Endodermal cell (in vitro differentiated cells): Measurements from ENCODE around the gene CD3D. TPM values are rescaled to one million over a fixed set of nuclear protein-coding genes. Genes with fewer than 3 reads are reported as not detected.

Experiments
- DNase-seq: peaks from one replicate; pipeline ENCODE4 v3.0.0-alpha.2; 2017
- H3K27ac ChIP-seq: 2 replicates; pipeline ENCODE4 v1.5.1; 2013; ENCODE audit warnings: mild to moderate bottlenecking, low read depth, low read length, moderate library complexity
- H3K27me3 ChIP-seq: 2 replicates; pipeline ENCODE4 v1.6.1; 2013; ENCODE audit warnings: mild to moderate bottlenecking, low read length, moderate library complexity; ENCODE audit not compliant: insufficient read depth, control insufficient read depth, poor library complexity, severe bottlenecking
- H3K36me3 ChIP-seq: 2 replicates; pipeline ENCODE4 v1.7.0; 2013; ENCODE audit warnings: mild to moderate bottlenecking, low read length, moderate library complexity; ENCODE audit not compliant: control insufficient read depth, insufficient read depth
- H3K4me1 ChIP-seq: one replicate; pipeline ENCODE4 v1.7.0; 2013; ENCODE audit warnings: low read length; ENCODE audit not compliant: control insufficient read depth, insufficient read depth
- H3K4me3 ChIP-seq: 2 replicates; pipeline ENCODE4 v1.5.1; 2013; ENCODE audit warnings: mild to moderate bottlenecking, low read length, moderate library complexity
- H3K9ac ChIP-seq: 2 replicates; pipeline ENCODE4 v1.6.1; 2013; ENCODE audit warnings: mild to moderate bottlenecking, low read length, moderate library complexity; ENCODE audit not compliant: poor library complexity, severe bottlenecking; ENCODE audit errors: extremely low read depth
- H3K9me3 ChIP-seq: 2 replicates; pipeline ENCODE4 v1.6.1; 2013; ENCODE audit warnings: mild to moderate bottlenecking, low read length, moderate library complexity; ENCODE audit not compliant: control insufficient read depth
- H3K27ac Mint-ChIP-seq: 2 replicates; pipeline ENCODE4 v1.8.0; 2020; ENCODE audit warnings: mixed read lengths
- H3K27me3 Mint-ChIP-seq: 2 replicates; pipeline ENCODE4 v1.8.0; 2021; ENCODE audit warnings: mild to moderate bottlenecking, mixed read lengths; ENCODE audit not compliant: insufficient read depth
- H3K36me3 Mint-ChIP-seq: 2 replicates; pipeline ENCODE4 v1.8.0; 2020; ENCODE audit warnings: low read depth, mixed read lengths
- H3K4me1 Mint-ChIP-seq: 2 replicates; pipeline ENCODE4 v1.8.0; 2020; ENCODE audit warnings: mixed read lengths
- H3K4me3 Mint-ChIP-seq: 2 replicates; pipeline ENCODE4 v1.8.0; 2020; ENCODE audit warnings: mild to moderate bottlenecking, moderate library complexity, mixed read lengths
- H3K9me3 Mint-ChIP-seq: 2 replicates; pipeline ENCODE4 v1.8.0; 2020; ENCODE audit warnings: mild to moderate bottlenecking, mixed read lengths
- WGBS, 2 experiments: methylation state at CpG; one replicate each; pipeline versions ENCODE4 v1.1.5 to v1.1.7; 2013; ENCODE audit warnings: missing lambda C conversion rate in 2 of 2, mixed read lengths in 1 of 2; ENCODE audit not compliant: insufficient coverage in 1 of 2, insufficient read length in 1 of 2; 5-methylcytosine and 5-hydroxymethylcytosine counted together
- total RNA-seq, 2 donors: library from RNA; stranded (reverse); fragmentation: NEBNext Ultra II Directional in 1 of 2; extraction: Animal tissue kit (Norgen Biotek cat#: 25700) in 1 of 2; gene quantifications; 2 replicates in 1 of 2; 3 replicates in 1 of 2; pipeline ENCODE4 v1.2.1, GENCODE V29; 2021
- TF ChIP-seq, protein P1 (sequence below): fragments of 200-600 bp; sonication (generic); conservative IDR thresholded peaks from 2 replicates; pipeline ENCODE4 v1.5.0; 2021; ENCODE audit warnings: antibody characterized with exemption, mild to moderate bottlenecking

CD3D gene
- total RNA-seq, 2 donors from 2014 or later, result 0.92 TPM; not detected in 1

DNA sequence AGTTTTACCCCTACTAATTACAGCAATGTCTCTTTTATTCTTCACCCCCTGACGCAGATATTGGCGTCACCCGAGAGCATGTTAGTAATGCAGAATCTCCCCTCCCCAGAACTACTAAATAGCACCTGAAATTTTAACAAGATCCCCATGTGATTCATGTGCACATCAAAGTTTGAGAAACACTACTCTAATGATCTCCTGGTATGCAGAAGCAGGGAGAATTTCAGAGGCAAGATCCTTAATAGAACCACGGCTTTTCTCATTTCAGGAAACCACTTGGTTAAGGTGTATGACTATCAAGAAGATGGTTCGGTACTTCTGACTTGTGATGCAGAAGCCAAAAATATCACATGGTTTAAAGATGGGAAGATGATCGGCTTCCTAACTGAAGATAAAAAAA, 7.0 kb upstream of the CD3D start:
- no peak overlapping the region for H3K27ac ChIP-seq
- Mint-ChIP-seq H3K9me3 (no peaks in the 10 kb centered on the region), H3K4me1 (no peaks in the 10 kb centered on the region), H3K36me3 (no peaks in the 10 kb centered on the region), H3K27me3 (peaks cover 70% of the 10 kb centered on the region), H3K27ac (no peak overlapping the region), H3K4me3 (no peak overlapping the region)
- TF ChIP-seq, protein P1, sequence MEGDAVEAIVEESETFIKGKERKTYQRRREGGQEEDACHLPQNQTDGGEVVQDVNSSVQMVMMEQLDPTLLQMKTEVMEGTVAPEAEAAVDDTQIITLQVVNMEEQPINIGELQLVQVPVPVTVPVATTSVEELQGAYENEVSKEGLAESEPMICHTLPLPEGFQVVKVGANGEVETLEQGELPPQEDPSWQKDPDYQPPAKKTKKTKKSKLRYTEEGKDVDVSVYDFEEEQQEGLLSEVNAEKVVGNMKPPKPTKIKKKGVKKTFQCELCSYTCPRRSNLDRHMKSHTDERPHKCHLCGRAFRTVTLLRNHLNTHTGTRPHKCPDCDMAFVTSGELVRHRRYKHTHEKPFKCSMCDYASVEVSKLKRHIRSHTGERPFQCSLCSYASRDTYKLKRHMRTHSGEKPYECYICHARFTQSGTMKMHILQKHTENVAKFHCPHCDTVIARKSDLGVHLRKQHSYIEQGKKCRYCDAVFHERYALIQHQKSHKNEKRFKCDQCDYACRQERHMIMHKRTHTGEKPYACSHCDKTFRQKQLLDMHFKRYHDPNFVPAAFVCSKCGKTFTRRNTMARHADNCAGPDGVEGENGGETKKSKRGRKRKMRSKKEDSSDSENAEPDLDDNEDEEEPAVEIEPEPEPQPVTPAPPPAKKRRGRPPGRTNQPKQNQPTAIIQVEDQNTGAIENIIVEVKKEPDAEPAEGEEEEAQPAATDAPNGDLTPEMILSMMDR, result no peak
- DNase-seq, result no peak
- 83 to 91% methylated on average over 6 of the region's 6 CpGs for WGBS, 2 experiments
- no peaks in the 10 kb centered on the region for H3K4me1 ChIP-seq
- H3K4me3 ChIP-seq, result no peak overlapping the region
- H3K9ac ChIP-seq, result no peak overlapping the region
- H3K9me3 ChIP-seq, result no peaks in the 10 kb centered on the region
- H3K27me3 ChIP-seq, result peaks cover 58% of the 10 kb centered on the region
- H3K36me3 ChIP-seq, result no peaks in the 10 kb centered on the region

DNA sequence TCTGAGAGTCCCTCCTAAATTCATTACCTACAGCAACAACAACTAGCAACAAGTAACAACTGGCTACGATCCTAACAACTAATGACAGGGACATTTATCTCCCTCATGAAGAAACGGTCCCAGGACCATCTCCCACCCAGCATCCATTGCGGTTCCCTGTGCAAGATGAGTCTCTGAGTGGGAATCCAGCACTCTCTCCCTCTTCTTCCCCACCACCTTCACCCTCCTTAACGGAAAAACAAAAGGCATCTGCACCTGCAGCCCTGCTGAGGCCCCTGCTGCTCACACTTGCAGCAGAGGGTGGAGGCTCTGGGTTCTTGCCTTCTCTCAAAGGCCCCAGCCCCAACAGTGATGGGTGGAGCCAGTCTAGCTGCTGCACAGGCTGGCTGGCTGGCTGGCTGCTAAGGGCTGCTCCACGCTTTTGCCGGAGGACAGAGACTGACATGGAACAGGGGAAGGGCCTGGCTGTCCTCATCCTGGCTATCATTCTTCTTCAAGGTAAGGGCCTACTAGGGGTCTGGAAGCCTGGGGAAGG, 1.5 kb upstream of the CD3D start, which contains the start of gene CD3G:
TSS of gene CD3G (plus strand) at position 364 of the 535 bp plus-strand sequence. CDS start at position 444, 80 bp downstream.
- Mint-ChIP-seq H3K4me3 (no peak within 1 kb of the TSS), H3K27me3 (peaks cover 71% of the 10 kb centered on the region), H3K27ac (no peak within 1 kb of the TSS), H3K4me1 (peaks cover 11% of the 10 kb centered on the region), H3K9me3 (no peaks in the 10 kb centered on the region), H3K36me3 (no peaks in the 10 kb centered on the region)
- no peak within 1 kb of the TSS for H3K9ac ChIP-seq
- no peak for DNase-seq
- TF ChIP-seq, protein P1, result no peak
- peaks cover 53% of the 10 kb centered on the region for H3K27me3 ChIP-seq
- H3K4me1 ChIP-seq, result peaks cover 4% of the 10 kb centered on the region
- H3K36me3 ChIP-seq, result no peaks in the 10 kb centered on the region
- H3K9me3 ChIP-seq, result no peaks in the 10 kb centered on the region
- H3K4me3 ChIP-seq, result no peak within 1 kb of the TSS
- 85% methylated on average over 6 of the region's 6 CpGs; no CpG with 5 or more reads in 1 of the 2 experiments for WGBS, 2 experiments
- H3K27ac ChIP-seq, result no peak within 1 kb of the TSS

DNA sequence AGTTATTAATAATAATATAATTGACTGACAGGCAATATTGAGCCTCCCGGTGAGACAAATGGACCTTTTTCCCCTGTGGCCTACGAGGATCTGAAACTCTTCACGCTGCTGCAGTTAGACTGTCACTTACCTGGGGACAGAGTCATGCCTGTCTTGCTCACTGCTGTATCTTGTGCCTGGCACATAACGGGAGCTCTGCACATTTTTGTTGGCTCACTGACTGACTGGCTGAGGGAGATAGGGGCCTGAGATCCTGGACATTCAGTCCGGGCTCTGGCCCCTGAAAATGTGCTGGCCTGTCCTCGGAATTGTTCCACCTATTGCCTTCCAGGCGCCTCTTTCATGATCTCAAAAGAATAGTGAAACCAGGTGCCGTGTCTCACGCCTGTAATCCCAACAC, 743 bp upstream of the CD3D start:
- no peak overlapping the region for H3K4me3 ChIP-seq
- no peaks in the 10 kb centered on the region for H3K9me3 ChIP-seq
- no peaks in the 10 kb centered on the region for H3K36me3 ChIP-seq
- no peak overlapping the region for H3K27ac ChIP-seq
- H3K27me3 ChIP-seq, result peaks cover 45% of the 10 kb centered on the region
- Mint-ChIP-seq H3K4me1 (peaks cover 11% of the 10 kb centered on the region), H3K4me3 (no peak overlapping the region), H3K9me3 (no peaks in the 10 kb centered on the region), H3K36me3 (no peaks in the 10 kb centered on the region), H3K27me3 (peaks cover 70% of the 10 kb centered on the region), H3K27ac (no peak overlapping the region)
- DNase-seq, result no peak
- 71 to 84% methylated on average over 9 of the region's 9 CpGs for WGBS, 2 experiments
- TF ChIP-seq, protein P1, result no peak
- peaks cover 4% of the 10 kb centered on the region for H3K4me1 ChIP-seq
- H3K9ac ChIP-seq, result no peak overlapping the region
